GM19193 (cell line): Measurements from ENCODE around the gene ZNF385B.

Source experiments
- POLR2A ChIP-seq: IDR thresholded peaks from 4 replicates; pipeline ENCODE4 v1.6.1; 2011; ENCODE audit not compliant: insufficient read depth, insufficient read length; ENCODE audit errors: extremely low read depth

ZNF385B gene

DNA sequence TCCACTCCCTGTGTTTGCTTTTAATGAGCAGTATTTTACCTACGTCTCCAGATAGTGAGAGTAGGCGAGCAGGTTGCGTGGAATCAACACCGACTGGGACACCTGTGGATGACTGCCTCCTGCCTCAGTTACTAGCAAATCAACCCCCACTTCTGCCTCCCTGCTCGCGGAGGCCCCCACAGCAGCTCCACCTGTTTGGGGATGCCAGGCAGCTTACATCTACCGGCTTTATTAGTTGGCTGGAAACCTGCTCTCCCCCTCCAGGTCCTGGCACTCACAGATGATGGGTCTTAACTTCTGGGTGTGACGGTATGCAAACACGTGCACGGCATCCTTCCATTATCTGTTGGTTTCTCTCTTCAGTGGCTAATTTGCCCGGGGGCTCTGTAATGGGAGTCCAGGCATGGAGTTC lies 432.3 kb downstream of the ZNF385B start:
- TF ChIP-seq POLR2A, result no peak

DNA sequence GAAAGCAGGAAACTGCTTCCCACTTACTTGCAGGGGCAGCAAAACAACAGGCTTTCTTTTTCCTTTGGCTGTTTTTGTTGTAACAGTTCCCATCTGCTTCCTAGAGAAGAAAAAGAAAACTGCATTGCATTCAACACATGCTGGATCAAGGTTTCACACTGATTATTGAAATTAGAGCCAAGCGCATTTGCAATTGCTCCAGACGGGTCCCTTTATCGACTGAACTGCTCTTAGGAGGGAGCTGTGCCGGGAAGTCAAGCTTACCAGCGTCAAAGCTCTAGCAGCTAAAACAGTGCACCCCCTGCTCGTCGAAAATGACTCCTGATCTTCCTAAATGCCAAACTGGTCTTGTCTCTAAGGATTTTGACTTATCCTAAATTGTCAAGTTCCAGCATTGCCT lies 432.8 kb downstream of the ZNF385B start:
- no peak for TF ChIP-seq POLR2A

DNA sequence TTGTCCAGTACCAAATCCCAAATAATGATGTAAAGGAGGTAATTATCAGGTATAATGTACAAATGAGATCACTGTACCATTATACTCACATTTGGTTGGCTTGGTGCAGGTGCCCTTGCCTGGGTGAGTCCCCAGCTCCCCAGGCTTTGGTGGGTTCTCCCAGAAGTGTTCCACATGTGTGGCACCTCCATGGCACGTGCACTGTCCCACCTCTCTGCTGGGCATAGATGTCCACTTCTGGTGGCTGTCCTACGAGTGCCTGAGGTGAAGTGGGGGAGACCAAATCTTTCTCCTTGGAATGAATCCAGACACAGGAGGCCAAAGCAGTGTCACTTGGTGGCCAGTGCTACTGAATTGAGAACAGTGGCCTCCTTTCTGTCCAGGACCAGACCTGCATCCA lies 434.3 kb downstream of the ZNF385B start:
- no peak for TF ChIP-seq POLR2A

DNA sequence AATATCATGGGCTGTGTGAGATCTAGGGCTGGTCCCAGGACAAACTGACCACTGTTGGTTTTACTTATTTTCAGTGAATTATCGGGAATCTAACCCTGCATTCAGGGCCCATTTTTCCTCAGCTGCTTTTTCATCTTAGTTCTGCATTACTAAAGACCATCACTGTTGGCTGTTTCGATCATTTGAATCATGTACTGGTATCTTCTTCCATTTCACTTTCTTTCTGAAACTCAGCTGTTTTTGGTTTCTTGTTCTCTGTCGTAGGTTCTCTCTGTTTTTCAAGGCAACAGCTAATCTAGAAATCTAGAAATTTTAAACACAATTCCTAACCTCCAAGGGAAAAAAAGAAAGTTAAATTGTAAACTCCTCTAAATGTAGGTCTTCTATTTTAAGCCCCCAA lies 436.8 kb downstream of the ZNF385B start:
- no peak for TF ChIP-seq POLR2A

DNA sequence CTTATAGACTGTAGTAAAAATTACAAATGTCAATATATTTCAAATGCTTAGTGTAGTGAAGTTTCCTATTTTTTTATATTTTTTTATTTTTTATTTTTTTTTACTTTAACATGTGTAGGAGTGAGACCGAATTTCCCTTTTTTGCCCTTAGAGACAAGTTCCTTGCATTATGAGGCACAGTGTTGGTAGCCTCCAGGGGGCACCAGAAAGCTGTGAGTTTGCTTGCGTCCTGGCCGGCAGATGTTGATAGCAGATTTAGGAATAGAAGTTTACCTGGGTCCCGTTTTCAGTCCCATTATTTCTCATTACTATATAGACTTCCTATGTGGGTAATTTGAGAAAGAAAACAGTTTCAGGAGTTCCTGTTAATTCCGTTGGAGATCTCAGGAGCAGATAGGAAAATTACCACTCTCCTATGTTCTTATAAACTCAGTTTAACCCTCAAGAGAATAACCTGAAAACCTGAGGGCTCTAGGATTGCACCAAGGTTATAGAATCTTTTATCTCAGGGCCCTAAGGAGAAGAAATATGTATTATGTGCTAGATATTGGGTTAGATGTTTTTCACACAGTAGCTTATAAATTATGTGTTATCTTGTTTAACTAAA lies 439.3 kb downstream of the ZNF385B start:
- TF ChIP-seq POLR2A, result no peak

DNA sequence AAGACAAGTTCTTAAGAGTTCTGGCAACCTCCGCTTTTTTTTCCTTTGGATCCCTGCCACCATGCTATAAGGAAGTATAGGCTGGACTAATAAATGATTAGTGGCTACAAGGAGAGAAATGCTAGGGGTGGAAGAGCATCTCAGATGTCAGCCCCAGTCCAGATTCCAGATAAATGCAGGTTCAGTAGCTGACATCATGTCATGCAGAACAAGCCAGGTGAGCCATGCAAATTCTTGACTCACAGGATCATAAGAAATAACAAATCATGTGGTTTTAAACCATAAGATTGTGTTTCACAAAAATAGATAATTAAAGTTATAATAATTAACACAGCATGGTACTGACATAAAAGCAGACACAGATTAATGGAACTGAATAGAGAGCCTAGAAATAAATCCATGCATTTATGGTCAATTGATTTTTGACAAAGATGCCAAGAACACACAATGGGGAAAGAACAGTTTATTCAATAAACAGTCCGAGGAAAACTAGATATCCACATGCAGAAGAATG lies 443.9 kb downstream of the ZNF385B start:
- TF ChIP-seq POLR2A, result no peak

DNA sequence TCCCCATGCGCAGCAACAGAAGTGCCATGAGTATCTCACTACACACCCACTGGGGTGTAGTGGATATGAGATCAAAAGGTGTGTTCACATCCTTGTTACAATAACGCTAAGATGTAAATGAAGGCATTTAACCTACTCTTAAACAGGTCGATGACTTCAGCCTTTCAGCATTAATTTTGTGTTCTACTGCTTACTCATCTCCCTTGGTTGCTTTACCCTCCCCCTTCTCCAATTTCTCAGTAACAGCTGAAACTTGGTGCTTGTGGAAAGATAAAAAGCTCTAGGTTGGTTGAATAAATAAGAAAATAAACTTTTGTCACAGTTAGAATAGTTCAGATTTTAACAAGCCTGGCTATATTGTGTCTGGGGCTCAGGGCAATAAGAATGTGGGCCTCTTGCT lies 449.3 kb downstream of the ZNF385B start:
- no peak for TF ChIP-seq POLR2A

DNA sequence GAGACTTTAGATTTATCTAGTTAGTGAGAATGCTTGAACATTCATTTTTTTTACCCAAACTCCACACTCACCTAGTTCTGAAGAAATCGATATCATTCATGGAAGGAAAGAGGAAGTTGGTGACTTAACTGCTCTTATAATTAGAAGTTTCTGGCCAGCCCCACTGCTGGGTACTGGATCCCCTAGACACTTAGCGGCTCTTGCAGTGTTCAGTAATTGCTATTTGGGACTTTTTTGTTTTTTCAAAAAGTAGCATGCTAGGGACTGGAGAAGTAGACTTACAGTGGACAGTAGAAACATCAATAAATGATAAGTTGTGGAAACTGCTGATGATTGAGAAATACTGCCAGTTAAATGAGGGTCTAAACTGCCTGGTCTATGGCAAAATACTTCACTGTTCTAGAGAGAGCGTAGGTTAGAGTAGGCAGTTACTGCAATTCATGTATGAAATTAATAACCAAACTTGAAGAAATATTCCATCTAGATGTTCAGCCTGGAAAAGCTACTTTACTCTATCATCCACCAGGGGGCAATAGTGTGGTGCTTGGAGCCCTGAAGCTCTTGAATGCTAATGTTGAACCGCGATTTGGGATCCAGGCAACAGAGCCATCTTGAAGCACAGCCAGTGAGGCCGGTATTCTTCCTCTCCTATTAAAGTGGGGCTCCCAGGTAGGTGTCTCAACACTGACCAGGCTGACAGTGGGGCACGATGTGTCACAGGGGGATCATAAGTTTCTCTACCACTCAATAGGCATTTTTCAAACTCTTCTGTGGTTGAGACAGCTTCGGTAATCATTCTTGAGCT lies 450.7 kb downstream of the ZNF385B start:
- no peak for TF ChIP-seq POLR2A

DNA sequence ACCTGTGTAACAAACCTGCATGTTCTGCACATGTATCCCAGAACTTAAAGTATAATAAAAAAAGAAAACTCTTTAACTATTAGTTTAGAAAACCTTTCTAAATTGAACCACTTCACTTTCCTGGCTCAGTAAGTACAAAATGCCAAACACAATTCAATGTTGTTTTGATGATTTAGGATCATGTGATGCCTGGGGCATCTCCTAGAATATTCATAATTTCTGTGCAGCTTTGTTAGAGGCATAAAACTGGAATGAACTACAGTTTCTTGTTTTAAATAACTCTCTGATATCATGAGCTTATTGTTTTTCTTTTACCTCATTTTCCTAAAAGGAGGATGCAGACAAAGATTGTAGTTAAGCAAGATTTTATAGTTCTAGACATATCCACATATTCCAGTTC lies 457.8 kb downstream of the ZNF385B start:
- no peak for TF ChIP-seq POLR2A

DNA sequence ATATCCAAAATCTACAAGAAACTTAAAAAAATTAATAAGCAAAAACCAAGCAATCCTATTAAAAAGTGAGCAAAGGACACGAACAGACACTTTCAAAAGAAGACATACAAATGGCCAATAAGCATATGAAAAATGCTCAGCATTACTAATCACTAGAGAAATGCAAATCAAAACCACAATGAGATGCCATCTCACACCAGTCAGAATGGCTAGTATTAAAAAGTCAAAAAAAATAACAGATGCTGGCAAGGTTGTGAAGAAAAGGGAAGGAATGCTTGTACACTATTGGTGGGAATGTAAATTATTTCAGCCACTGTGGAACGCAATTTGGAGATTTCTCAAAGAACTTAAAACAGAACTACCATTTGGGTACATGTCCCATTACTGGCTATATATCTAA lies 467.9 kb downstream of the ZNF385B start:
- TF ChIP-seq POLR2A, result no peak
